ENCODE measurements around the gene THOC6.
A peak's percentile ranks its signal among the peaks of the same experiment; 100 is the strongest.

Gene THOC6

GRCh38 chr16:2979669-2980226 lies 44.1 kb upstream of the THOC6 start:
- POLR2A ChIA-PET (ENCODE audit: low non-redundant PET), result interaction anchor here (1.5 kb wide), 1 partner anchor 9 kb away, joined by 3 read pairs; no protein-coding TSS in a partner anchor
- DNase-seq (ENCODE audit: low spot score), result no peak
- no peak for TF ChIP-seq CTCF (conservative IDR thresholded peaks at IDR 0.05; ENCODE audit: low read depth)
- CTCF ChIA-PET, result interaction anchor here (1.5 kb wide), 1 partner anchor 10 kb away, joined by 8 read pairs; no protein-coding TSS in a partner anchor
- peak overlapping the region; percentile 84 for H3K27ac ChIP-seq

- POLR2A ChIA-PET (ENCODE audit: low non-redundant PET), result interaction anchor here (0.5 to 1.5 kb wide), 4 partner anchors 10 to 58 kb away, joined by 3 to 7 read pairs (median 3); partner anchors contain the start of gene PAQR4
- TF ChIP-seq CTCF (conservative IDR thresholded peaks at IDR 0.05; ENCODE audit: low read depth), result no peak
- CTCF ChIA-PET, result interaction anchor here (0.6 to 1.5 kb wide), 5 partner anchors 8 to 66 kb away, joined by 3 to 8 read pairs (median 6); partner anchors contain the start of gene MMP25
- H3K27ac ChIP-seq, result peak within 1 kb of the TSS; percentile 84
- DNase-seq (ENCODE audit: low spot score), result peak; percentile 99
Measured at GRCh38 chr16:2980227-2981176, 43.3 kb upstream of the THOC6 start, which contains the start of gene PKMYT1. TSS of gene PKMYT1 (minus strand) at chr16:2980446. CDS start at chr16:2979657, 789 bp downstream.

DNA sequence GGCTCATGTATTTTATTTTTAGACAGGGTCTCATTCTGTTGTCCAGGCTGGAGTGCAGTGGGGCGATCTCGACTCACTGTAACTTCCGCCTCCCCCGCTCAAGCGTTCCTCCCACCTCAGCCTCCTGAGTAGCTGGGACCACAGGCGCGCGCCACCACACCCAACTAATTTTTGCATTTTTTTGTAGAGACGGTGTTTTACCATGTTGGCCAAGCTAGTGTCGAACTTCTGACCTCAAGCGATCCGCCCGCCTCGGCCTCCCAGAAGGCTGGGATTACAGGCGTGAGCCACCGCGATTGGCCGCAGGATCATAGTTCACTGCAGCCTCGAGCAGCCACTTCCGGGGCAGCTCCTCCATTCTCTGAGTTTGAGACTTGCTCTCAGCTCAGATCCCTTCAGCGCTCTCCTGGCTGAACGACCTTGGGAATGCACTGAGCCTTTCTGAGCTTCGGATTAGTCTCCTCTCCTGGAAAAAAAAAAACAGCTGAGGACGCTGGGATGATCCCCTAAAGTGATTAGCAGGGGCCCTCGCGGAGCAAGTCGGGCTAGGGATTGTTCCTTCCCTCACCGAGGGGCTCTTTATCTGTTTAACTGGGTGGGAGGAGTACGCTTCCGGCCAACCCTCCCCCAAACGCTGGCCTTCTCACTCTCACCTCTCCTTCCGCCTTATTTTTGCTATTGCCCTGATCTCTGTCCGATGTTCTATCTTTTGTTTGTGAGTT lies 42.5 kb upstream of the THOC6 start:
- H3K27ac ChIP-seq, result peak overlapping the region; percentile 84
- CTCF ChIA-PET, result interaction anchor here (0.7 to 1.0 kb wide), 3 partner anchors 9 to 65 kb away, joined by 3 to 8 read pairs (median 3); partner anchors contain the start of gene MMP25
- DNase-seq (ENCODE audit: low spot score), result no peak
- TF ChIP-seq CTCF (conservative IDR thresholded peaks at IDR 0.05; ENCODE audit: low read depth), result no peak
- POLR2A ChIA-PET (ENCODE audit: low non-redundant PET), result interaction anchor here (0.5 to 1.5 kb wide), 4 partner anchors 11 to 59 kb away, joined by 3 to 7 read pairs (median 3); partner anchors contain the start of gene PAQR4

DNA sequence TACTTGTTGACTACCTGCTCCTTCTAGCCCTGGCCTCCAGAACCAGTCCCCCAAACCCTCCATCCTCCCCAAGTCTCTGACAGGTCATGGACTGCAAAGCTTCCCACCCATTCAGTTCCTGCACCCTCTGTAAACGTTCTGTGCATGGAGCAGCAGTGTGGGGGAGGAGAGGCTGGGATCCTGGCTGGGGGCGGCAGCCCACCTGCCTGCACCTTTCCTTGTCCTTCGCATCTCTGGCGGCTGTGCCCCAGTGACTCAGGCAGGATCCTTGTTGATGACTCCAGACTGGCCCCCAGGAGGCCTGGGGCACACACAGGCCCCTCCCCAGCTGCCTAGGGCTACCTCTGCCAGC lies 42.0 kb upstream of the THOC6 start:
- CTCF ChIA-PET, result interaction anchor here (0.6 to 1.0 kb wide), 2 partner anchors 11 to 1185 kb away, joined by 3 read pairs; no protein-coding TSS in a partner anchor
- TF ChIP-seq CTCF (conservative IDR thresholded peaks at IDR 0.05; ENCODE audit: low read depth), result no peak
- peak overlapping the region; percentile 84 for H3K27ac ChIP-seq
- DNase-seq (ENCODE audit: low spot score), result no peak
- POLR2A ChIA-PET (ENCODE audit: low non-redundant PET), result no interaction called here

GRCh38 chr16:2982402-2982801 lies 41.4 kb upstream of the THOC6 start:
- no peak for DNase-seq (ENCODE audit: low spot score)
- POLR2A ChIA-PET (ENCODE audit: low non-redundant PET), result interaction anchor here (0.7 kb wide), 2 partner anchors 40 to 714 kb away, joined by 5 to 6 read pairs; no protein-coding TSS in a partner anchor
- CTCF ChIA-PET, result interaction anchor here (0.6 to 1.8 kb wide), 3 partner anchors 10 to 1184 kb away, joined by 3 to 8 read pairs (median 4); no protein-coding TSS in a partner anchor
- H3K27ac ChIP-seq, result peak overlapping the region; percentile 66
- TF ChIP-seq CTCF (conservative IDR thresholded peaks at IDR 0.05; ENCODE audit: low read depth), result no peak

All from RWPE1 (cell line).